ENCODE results near the gene MYL5. TPM values are rescaled to one million over a fixed set of nuclear protein-coding genes. Genes with fewer than 3 reads are reported as not detected.

MYL5 gene
- total and polyA plus RNA-seq, 2 of the 4 experiments (the other 2 are of a cell fraction), result 9.1 to 16.0 TPM

DNA sequence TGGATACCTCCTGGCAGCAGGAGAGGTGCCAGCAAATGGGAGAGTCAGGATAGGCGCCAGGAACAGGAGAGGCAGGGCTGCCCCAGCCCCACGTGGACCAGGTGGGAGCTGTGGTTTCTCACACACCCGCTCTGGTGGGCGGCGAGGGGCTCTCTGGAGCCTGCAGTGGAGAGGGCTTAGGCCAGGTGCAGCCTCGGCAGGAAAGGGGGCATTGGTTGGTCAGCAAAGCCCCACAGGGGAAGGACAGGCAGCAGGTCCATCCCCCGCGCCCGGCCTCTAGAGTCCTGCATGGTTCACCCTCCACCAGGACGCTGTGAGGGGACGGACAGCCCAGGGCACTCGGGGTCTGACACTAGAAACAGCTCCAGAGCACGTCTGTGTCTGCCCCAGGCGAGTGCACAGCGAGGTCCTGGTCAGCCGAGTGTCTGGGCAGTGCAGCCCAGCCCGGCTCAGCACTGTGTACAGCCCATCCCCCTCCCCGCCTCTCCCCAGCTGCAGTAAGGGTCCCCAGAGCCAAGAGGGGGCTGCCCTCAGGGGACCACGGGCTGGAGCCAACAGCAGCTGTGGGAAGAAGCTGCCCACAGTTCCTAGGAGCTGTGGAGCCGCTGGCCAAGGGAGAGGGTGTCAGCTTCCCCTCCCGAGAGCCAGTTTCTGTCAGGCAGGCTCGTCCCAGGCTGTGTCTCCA lies 8.4 kb upstream of the MYL5 start:
- no peak overlapping the region for H3K27ac ChIP-seq (ENCODE audit: insufficient read depth, low read length)
- CTCF ChIA-PET, result no interaction called here
- POLR2A ChIA-PET (ENCODE audit: unreplicated experiment), result no interaction called here

More for the DNA sequence above, 8.4 kb upstream of the MYL5 start:
- H3K56ac ChIP-seq (ENCODE audit: extremely low read depth, insufficient read depth, low read length), result no peak overlapping the region
- peak; percentile 8; the same call in 1 of the 2 replicates for ATAC-seq (ENCODE audit: low read depth)
- H3K4me1 ChIP-seq (ENCODE audit: control insufficient read depth, insufficient read depth, low read length), result no peaks in the 10 kb centered on the region
- H4K5ac ChIP-seq (ENCODE audit: low read depth, low read length), result no peak overlapping the region
- no peaks in the 10 kb centered on the region for H3K79me1 ChIP-seq (ENCODE audit: low read depth in 1 of 2, low read length in 2 of 2)
- H2AK5ac ChIP-seq (ENCODE audit: low read depth, low read length), result no peak overlapping the region
- no peak overlapping the region for H2BK20ac ChIP-seq (ENCODE audit: low read depth, low read length)
- H3K14ac ChIP-seq (replicated peaks; ENCODE audit: low read depth, low read length), result no peak overlapping the region
- H2BK5ac ChIP-seq (ENCODE audit: low read depth, low read length, poor library complexity, severe bottlenecking), result no peak overlapping the region
- H2BK120ac ChIP-seq (ENCODE audit: low read depth, low read length), result no peak overlapping the region
- H3K36me3 ChIP-seq (ENCODE audit: control insufficient read depth, insufficient read depth, low read length), result peaks cover 3% of the 10 kb centered on the region; the same call in 1 of the 2 replicates
- in situ Hi-C loops (cut with MboI; ENCODE audit: low sequenced_read_pairs) (no loop called here), intact Hi-C loops (cut with micrococcal nuclease) (no loop called here), dilution Hi-C loops (cut with HindIII; ENCODE audit: low sequenced_read_pairs, unreplicated experiment) (no loop called here)
- H3K4me2 ChIP-seq (ENCODE audit: low read depth, low read length), result no peak overlapping the region
- no peaks in the 10 kb centered on the region; the same call in 1 of the 2 replicates for H3K9me3 ChIP-seq (ENCODE audit: control insufficient read depth, insufficient read depth, low read length)
- peaks cover 4% of the 10 kb centered on the region; the same call in 1 of the 2 replicates for H3K27me3 ChIP-seq (ENCODE audit: control insufficient read depth, insufficient read depth, low read length)
- BruUV-seq (replicated peaks), result no TSS peak
- no peak overlapping the region for H3K18ac ChIP-seq (ENCODE audit: low read depth, low read length)
- TF ChIP-seq MAFK (IDR thresholded peaks at IDR 0.05; ENCODE audit: low read depth, low read length) (no peak), SMC3 (IDR thresholded peaks at IDR 0.05; ENCODE audit: low read depth, low read length) (no peak), RCOR1 (IDR thresholded peaks at IDR 0.05; ENCODE audit: insufficient replicate concordance, low read length) (no peak), BHLHE40 (IDR thresholded peaks at IDR 0.05; ENCODE audit: low read depth, low read length) (no peak)
- TF ChIP-seq, protein P1, sequence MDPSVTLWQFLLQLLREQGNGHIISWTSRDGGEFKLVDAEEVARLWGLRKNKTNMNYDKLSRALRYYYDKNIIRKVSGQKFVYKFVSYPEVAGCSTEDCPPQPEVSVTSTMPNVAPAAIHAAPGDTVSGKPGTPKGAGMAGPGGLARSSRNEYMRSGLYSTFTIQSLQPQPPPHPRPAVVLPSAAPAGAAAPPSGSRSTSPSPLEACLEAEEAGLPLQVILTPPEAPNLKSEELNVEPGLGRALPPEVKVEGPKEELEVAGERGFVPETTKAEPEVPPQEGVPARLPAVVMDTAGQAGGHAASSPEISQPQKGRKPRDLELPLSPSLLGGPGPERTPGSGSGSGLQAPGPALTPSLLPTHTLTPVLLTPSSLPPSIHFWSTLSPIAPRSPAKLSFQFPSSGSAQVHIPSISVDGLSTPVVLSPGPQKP (IDR thresholded peaks at IDR 0.05; ENCODE audit: borderline replicate concordance, low read depth, low read length), result no peak
- H4K91ac ChIP-seq (ENCODE audit: insufficient read depth, low read depth, low read length), result no peak overlapping the region
- H3K4me3 ChIP-seq (ENCODE audit: insufficient read depth, low read depth, low read length), result no peak overlapping the region
- H2BK15ac ChIP-seq (ENCODE audit: low read depth, low read length), result no peak overlapping the region
- H3K9ac ChIP-seq (ENCODE audit: low read depth, low read length), result no peak overlapping the region
- no peaks in the 10 kb centered on the region for H4K20me1 ChIP-seq (ENCODE audit: insufficient read depth, low read length)
- 0 out of 2 replicates have a peak, but pooled peaks cover 1% of the 10 kb centered on the region for H3K9me1 ChIP-seq (ENCODE audit: insufficient read depth, low read length)
- H4K8ac ChIP-seq (ENCODE audit: low read depth in 2 of 2, low read length in 2 of 2), result no peak overlapping the region
- no peak for DNase-seq
- H3K4ac ChIP-seq (ENCODE audit: low read depth, low read length), result no peak overlapping the region
- H2AFZ ChIP-seq (replicated peaks; ENCODE audit: low read length, poor library complexity), result peak overlapping the region; percentile 43
- 31% methylated on average over 8 of the region's 22 CpGs; no CpG with 5 or more reads in 1 of the 2 experiments for WGBS, 2 experiments (ENCODE audit: extremely low coverage in 2 of 2, insufficient read length in 1 of 2)
- no peak overlapping the region for H3K23ac ChIP-seq (ENCODE audit: low read depth, low read length)
- H2AK9ac ChIP-seq (replicated peaks; ENCODE audit: low read depth, low read length, poor library complexity), result no peak overlapping the region

All from IMR-90 (cell line).